Measurements from ENCODE around the gene BLOC1S2.
"Not testable (repeated sequence)": the region's sequence is repeated elsewhere in the genome, so short reads cannot be mapped to it uniquely, and the experiment has no call there.

BLOC1S2 gene

DNA sequence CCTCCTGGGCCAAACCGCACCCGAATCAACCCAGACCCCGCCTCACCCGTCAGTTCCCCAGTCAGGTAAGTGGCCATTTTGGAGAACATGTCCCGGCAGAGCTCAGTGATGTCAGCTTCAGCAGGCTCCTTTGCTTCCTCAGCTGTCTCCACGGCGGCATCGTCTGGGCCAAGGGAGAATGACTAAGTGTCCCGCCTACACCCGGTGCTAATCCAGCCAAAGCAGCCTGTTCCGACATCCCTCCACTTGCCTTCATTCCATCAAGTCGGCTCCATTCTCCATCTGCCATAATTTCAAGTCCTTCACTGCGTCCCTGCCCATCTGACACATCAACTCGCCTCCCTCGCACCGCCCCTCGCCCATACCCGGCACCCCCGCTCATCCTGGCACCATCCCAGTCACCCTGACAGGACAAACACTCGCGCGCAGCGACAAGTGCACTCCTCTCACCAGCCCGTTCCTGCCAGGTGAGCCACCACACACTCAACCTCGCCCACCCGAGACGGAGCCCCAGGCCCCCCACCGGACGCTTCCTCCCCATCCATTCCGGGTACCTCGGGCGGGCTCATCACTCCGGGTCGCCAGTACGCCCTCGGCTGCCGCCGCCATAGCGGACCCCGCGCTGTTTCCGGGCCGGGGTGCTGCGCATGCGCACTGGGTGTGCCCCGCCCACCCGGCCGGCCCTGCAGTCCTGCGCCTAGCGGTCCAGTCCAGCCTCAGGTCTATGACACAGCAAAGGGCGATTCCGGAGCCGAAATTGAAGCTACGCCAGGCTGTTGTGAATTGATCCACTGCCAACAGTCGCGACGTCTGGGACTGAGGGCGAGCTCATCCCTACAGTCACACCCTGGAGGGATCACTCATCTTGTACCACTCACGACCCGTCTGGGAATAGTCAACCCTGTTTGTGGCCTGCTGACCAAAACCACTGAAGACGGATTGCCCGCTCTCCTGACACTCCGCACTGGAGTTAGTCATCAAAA is at the start of gene BLOC1S2:
TSS of gene BLOC1S2 (minus strand) at position 630 of the 983 bp plus-strand sequence. CDS start at position 609, 21 bp downstream.
- peak; percentile 85 for DNase-seq (ENCODE audit: low spot score)

DNA sequence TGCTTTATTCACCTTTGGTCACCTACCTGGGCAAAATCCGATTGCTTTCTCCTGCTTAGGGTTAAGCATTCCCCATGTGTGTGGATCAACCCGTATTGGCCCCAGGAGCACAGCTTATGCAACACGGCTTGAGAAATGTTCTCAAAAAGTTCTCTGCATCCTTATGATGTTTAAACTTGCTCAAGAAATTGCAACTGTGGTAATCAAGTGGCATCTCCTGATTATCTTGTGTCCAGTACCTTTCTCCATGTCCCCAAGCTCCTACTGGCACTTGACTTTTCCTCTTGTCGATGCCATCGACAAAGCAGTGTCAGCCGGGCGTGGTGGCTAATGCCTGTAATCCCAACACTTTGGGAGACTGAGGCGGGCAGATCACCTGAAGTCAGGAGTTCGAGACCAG is 48.3 kb upstream of the BLOC1S2 start:
- DNase-seq (ENCODE audit: low spot score): no peak

DNA sequence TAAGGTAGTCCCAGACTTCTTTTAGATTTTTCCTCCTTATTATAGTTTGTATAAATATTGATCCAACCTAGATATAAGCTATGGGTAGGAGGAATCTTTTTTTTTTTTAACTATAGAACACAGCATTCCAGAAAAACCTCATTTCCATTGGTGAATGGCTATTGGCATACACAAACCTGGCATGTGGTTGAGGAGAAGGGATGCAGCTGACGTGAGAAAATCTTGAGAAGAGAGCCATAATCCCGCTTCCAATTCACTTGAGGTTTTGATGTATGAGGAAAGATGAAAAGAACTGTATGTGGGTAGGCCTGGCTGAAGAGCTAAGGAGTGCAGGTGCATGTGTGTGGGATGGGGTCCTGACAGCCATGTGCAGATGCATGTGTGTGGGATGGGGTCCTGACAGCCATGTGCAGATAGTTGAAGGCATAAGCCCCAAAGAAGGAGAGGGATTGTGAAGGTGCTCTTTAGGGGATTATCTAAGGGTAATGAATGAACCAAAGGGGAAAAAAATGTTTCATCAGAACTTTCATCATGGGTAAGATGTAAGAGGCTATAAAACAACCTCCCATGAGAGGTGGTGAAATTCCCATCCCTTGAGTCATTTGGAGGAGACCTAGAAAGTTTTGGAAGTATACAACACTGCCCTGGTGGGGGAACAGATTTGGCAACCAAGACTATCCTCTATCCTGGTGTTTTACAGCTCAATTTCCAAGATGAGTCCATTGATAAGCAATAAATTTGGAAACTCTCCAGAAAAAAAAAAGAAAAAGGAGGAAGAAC is 47.4 kb upstream of the BLOC1S2 start:
- DNase-seq (ENCODE audit: low spot score): no peak

DNA sequence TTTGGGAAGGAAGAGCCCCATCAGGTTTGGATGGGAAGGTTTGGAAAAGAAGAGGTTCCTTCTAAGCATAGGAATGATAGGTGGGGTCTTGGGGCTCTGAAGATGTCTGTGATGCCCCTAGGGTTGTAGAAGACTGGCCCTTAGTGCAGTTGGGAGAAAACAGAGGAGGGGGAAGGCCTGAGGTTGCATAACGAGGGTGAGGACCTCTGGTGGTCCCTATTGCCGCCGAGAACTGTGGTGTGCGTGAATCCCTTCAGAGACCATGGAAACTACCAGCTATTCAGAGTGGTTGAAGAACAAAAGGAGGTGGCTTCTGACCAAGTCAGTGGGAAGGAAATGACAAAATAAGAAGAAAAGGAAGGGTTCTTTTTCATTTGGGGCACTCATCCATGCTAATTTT is 46.6 kb upstream of the BLOC1S2 start:
- no peak for DNase-seq (ENCODE audit: low spot score)

DNA sequence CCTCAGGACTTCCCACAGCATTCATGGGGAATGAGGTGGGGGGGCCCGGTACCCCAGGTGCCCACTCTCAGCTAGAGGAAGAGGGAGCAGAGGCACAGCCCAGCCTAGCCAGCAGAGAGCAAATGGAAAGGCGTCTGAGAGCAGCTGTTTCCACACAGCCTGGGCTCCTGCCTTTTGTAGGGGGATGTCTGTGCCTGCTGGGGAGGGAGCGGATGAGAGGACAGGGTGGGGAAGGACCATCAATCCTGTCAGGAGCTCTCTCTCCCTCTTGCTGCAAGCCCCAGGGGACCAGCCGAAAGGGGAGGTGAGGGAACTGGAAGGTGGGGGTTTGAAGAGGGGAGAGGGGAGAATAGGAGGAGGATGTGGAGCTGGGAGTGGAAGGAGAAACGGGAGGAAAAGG is 43.6 kb upstream of the BLOC1S2 start, which contains the start of gene PKD2L1:
TSS of gene PKD2L1 (minus strand) at position 150 of the 400 bp plus-strand sequence. CDS start at position 25, 125 bp downstream.
- DNase-seq (ENCODE audit: low spot score): no peak

DNA sequence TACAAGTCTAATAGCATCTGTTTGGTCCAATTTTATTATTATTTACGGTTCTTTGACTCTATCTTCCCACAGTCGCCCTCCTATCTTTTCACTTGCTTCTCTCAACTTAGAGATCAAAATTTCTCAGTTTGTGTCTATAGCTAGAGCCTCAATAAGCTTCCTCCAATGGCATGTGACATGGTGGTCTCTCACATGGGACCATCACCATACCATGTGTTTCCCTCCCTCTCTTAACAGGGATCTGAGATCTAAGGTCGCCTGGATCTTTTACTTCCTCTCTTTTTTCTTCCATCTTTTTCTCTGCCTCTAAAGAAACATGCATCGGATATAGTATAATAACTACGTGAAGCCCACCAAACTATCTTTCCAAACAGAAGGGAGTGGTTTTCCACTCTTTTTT is 41.7 kb upstream of the BLOC1S2 start:
- no peak for DNase-seq (ENCODE audit: low spot score)

DNA sequence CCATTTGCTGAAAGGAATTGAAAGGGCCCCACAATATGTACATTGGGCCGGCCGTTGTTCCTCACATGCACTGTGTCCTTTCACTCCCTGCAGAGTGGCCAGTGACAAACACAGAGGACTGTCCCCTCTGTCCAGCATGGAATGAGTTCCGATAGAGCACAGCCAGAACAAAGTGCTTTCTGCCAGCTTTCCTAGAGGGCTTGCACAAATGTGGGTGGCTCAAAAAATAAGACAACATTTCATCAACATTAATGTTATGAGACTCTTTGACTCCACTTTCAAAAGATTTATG is 41.2 kb upstream of the BLOC1S2 start:
- no peak for DNase-seq (ENCODE audit: low spot score)

DNA sequence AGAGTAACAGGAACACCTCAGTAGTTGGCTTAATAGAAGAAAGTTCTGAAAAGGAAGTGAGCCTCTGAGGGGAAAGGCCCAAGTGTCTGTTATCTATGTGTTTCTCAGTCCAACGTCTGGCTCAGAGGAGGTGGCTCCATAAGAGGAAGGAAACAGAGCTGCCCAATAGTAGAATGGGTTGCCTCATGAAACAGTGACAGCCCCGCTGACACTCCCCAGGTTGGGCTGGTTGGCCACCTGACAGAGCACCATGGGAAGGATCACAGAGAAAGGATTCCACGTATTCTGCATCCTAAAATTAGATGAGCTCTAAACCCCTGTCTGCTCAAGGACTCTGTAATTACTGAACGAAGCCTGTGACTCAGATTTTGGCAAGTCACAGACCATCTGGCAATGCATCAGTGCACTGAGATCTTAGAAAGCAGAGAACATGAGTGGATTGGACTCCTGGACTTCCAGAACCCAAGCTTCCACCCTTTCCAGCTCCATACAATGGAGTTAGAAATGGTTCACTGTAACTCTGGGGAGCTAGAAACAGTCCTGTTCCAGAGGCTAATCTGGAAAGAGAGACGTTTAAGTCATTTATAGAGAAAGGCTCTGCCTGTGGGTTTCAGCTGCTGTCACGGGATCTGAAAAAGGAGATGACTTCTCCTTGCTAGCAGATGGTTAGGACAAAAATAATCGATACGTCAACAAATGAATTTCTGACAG is 40.7 kb upstream of the BLOC1S2 start:
- DNase-seq (ENCODE audit: low spot score): no peak

DNA sequence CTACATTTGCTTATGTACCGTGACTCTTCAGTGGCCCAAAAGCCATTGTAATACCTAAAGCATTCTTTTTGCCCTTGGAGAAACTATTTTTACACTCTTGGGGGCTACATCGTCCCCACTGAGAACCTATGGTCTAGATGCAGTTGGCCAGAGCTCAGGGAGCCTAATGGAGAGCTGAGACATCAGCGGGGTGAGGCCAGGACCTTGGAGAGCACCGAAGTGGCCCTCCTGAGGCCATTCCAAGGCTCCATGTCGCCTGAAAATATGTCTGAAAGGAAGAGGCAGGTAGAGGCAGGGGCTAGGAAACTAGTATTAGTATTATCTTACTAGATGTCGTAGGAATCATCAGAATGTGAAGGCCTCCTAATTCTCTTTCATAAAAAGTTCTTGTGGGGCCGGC is 38.7 kb upstream of the BLOC1S2 start:
- DNase-seq (ENCODE audit: low spot score): no peak

DNA sequence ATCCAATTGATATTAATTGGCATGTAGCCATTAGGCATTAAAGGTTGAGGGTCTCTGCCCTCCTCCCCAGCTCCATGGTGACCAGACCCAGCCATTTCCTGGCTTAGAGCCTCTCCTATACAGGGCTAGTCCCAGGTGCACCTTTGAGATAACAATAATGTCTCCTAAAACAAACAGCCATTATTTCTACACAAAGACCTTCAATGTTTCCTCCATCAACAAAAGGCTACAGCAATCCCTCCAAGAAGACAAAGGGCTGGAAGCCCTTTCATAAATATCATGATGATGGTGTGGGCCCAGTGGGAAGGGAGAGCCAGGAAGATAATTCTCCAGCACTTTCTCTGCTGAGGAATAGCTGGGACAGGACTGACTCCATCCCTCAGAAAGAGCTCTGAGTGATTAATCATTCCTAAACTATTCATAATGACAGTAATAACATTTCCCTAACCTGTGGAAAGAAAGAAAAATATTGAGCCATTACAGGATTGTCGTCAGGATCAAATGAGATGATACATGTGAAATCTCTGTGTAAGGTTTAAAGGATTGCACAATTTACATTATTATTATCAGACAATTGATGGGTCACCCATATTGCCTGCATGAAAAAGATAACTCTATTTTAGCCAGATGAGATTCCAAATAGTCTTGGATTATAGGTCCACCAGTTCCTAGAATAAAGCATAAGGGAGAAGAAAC is 33.4 kb upstream of the BLOC1S2 start:
- no peak for DNase-seq (ENCODE audit: low spot score)

DNA sequence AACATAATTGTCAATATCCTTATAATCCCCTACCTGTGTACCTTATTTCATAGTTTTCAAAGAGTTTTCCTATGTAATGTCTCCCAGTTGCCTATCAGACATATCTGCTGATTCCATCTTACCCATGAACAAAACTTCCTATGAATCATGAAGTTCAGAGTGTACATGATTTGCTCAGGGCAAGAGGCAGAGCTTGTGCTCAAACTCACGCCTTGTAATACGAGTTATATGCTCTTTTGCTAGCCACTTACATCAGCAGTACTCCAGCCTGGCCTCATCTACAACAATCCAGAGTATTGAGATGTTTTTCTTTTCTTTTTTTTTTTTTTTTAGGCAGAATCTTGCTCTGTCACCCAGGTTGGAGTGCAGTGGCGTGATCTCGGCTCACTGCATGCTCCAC is 31.7 kb upstream of the BLOC1S2 start:
- no peak for DNase-seq (ENCODE audit: low spot score)

DNA sequence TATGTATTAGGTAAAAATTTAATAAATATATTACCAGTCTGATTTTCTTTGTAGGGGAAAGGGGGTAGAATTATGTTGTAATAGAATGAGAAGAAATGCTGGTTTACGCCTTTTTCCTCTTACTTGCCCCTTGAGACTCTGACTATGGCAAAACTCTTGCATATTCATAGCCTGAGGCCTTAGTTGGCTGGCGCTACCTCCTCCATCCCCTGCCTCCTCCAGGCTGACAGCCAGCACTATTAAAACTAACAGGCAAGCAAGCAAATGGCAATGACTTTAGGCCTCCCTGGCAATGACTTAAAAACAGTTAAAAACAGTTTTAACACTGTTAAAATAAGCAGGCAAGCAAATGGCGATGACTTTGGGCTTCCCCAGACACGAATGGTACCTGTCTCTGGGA is 29.1 kb upstream of the BLOC1S2 start:
- no peak for DNase-seq (ENCODE audit: low spot score)

DNA sequence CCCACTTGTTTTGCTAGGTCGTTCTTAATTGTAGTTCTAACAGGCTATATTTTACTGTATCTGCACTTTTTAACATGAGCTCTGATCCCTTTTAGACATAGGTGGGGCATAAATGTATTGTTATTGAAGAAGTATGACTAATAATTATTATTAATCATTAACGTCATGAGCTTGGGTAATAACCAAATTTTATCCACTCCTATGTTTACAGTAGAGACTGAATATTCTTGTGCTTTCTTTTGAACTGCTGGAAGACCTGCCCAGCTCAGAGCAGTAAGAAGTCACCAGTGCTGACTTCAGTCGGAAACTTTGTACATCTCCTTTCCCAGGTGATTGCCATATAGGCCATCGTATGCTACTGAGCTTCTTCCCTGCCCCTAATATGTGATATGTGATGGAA is 24.8 kb upstream of the BLOC1S2 start:
- DNase-seq (ENCODE audit: low spot score): no peak

DNA sequence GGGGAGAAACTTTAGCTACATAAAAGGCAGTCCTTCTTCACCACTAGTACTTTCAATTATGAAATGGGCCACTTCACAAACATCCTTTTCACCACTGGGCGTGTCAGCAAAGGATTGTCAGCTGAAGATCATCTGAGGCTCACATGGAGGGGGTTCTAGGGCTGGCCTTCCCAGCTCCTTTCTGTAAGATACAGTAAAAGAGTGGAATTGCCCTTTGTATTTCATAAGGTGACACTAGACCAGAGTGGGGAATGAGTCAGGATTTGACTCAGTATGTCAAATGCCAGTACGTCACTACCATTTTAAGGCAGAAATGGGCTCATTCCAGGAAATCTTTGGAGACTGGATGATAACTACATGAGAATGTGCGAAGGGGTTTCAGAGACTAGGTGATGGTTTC is 21.2 kb upstream of the BLOC1S2 start:
- DNase-seq (ENCODE audit: low spot score): no peak

DNA sequence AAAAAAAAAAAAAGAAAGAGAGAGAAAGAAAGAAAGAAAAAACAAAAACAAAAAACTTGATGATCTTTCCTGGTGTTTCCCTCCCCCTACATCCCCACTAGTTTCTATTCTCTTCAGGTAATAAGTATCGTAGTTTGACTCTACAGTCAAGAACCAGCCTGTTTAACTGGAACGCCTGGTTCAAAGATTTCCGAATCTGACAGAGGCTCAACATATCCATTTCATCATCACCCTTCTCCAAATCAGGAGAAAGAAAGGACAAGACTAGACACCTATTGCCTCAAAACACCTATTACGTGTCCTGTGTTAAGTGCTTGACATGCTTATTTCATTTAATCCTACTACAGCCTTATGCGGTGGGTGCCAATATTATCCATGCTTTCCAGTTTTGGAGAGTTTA is 20.4 kb upstream of the BLOC1S2 start:
- DNase-seq (ENCODE audit: low spot score): no peak

DNA sequence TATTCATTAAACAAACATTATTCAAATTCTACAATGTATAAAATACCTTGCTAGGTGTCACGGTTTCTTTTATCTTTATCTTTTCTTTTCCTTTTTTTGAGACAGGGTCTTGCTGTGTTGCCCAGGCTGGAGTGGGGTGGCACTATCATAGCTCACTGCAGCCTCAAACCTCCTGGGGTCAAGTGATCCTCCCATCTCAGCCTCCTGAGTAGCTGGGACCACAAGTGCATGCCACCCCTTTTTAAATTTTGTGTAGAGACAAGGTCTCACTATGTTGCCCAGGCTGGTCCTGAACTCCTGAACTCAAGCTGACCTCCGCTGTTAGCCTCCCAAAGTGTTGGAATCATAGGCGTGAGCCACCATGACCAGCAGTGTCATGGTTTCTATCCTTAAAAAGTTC is 17.9 kb upstream of the BLOC1S2 start:
- DNase-seq (ENCODE audit: low spot score): no peak

DNA sequence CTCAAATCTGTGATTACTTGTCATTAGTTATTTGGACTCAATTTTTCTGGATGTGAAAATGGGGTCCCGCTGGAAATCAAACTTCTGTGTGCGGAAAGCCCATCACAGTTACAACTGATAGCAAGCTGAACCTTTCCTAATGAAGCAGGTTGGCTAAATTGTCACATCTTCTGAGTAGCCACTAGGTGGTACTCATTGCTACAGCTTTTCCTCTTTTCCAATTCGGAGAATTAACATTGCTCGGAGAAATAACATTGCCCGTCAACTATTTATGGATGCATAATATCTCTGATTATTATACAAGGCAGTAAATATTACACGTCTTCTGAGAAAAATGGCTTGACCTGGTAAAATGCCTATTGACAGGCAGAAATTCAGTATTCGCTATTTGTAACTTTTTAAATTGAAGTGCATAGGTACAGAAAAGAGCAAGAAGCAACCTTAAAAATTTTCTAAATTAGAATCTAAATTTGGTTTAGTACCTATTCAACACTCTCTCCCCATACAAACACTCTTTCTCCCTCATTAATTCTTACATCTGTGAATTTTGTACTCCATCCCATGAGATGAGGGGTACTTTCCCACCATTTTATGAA is 17.3 kb upstream of the BLOC1S2 start:
- no peak for DNase-seq (ENCODE audit: low spot score)

DNA sequence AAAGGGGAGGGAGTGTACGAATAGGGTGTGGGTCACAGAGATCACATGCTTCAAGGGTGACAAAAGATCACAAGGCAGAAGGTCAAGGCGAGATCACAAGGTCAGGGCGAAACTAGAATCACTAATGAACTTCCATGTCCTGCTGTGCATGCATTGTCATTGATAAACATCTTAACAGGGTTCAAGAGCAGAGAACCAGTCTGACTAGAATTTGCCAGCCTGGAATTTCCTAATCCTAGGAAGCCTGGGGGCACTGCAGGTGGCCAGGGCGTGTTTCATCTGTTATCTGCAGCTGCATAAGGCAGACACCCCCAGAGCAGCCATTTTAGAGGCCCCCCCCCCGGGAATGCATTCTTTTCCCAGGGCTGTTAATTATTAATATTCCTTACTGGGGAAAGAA is 14.6 kb upstream of the BLOC1S2 start:
- not testable (repeated sequence) for DNase-seq (ENCODE audit: low spot score)

DNA sequence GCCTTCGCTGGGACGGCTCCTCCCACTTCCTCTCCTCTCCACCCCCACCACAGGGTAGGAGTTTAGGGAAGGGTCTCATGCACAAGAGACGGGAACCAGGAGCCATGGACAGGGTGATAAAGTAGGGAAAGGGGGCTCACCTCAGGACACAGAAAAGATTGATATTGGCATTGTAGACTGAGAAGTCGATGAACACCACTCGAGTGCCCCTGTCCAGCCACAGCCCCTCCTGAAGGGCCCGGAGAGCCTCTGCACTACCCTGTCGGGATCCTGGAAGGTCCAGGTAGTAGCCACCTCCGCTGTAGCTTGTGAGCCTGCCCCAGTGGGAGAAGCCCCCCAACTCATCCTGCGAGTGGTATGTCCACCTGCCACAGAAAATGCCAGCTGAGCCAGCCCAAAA is 10.8 kb upstream of the BLOC1S2 start:
- no peak for DNase-seq (ENCODE audit: low spot score)

DNA sequence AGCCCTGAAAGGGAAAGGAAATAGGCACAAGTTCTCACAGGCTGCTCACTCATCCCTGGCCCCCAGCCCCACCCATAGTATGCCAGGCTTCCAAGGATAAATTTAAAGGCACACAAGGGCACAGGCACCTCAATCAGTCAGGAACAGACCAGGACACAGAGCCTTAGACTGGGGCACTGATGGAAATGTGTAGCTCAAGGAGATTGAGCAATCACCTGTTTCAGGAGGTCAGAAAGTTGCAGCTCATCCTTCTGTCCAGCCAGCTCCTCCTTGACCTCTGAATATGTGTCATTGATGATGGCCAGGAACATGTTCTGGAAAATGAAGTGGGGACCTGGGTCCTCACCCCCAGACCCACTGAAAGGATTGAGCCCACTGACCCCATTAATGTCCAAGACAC is 6.6 kb upstream of the BLOC1S2 start:
- no peak for DNase-seq (ENCODE audit: low spot score)

DNA sequence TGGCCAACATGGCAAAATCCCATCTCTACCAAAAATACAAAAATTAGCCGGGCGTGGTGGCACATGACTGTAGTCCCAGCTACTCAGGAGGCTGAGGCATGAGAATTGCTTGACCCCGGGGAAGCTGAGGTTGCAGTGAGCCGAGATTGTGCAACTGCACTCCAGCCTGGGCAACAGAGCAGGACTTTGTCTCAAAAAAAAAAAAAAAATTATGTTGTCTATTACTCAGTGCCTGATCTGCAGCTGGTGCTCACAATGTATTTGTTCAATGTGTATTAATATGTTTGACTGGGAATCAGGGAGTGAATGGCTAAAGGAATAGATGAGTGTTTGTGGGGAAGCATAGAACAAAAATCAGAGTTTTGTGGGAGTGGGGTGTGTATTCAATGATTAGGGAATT is 5.8 kb upstream of the BLOC1S2 start:
- not testable (repeated sequence) for DNase-seq (ENCODE audit: low spot score)

DNA sequence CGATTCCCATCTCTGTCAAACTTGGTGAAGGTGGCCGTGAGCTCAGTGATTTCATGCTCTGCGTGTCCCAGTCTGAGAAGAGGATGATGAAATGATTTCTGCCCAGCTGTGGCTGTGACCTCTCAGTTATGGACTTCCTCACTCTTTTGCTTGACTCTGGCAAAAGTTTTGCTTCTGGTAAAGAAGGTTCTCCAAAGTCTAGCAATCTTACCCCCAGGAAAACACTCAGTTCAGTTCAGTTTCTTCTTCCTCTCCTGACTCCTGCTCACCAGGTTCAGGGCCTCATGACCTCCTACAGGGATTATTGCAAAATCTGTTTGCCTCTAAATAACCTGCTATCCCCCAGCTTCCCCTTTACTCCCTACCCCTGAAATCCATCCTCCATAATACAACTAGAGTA is 4.9 kb upstream of the BLOC1S2 start:
- DNase-seq (ENCODE audit: low spot score): no peak
